NCI-H2196 (cell line): ENCODE results near the gene ZP2.
"Not testable (repeated sequence)": the region's sequence is repeated elsewhere in the genome, so short reads cannot be mapped to it uniquely, and the experiment has no call there.

Source experiments
- DNase-seq: peaks from one replicate; lab custom pipeline; 2025; ENCODE audit not compliant: unreplicated experiment; lab: John Stamatoyannopoulos, UW

The ZP2 gene

DNA sequence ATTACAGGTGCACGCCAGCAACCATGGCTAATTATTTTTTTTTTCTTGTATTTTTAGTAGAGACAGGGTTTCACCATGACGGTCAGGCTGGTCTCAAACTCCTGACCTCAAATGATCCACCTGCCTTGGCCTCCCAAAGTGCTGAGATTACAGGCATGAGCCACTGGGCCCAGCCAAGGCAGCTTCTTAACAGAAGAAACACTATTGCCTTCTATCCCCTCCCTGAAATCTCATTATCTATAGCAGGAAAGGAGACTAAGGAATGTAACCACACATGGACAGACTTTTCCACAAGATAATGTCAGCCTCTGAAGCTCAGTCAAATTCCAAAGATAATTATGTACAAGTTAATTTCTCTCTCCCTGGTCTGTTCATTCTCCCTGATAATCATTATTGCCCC lies 5.7 kb upstream of the ZP2 start:
- no peak for DNase-seq

DNA sequence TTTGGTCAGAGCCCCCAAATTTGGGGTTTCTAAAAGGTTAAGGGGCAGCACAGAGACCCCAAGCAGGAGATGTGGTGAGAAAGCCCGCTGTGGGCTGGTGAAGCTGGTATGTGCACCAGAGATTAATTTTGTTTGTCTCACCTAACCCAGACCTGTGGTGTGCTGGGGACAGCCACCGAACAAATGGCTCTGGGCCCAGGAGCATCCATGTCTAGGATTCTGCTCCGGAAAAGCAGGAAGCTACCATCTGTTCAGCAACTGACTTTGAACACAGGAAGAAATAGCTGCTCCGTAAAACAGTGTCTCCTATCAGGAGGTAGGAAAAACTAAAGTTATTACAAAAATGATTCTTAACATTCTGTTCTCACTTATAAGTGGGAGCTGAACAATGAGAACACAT lies 2.7 kb upstream of the ZP2 start:
- DNase-seq: no peak

DNA sequence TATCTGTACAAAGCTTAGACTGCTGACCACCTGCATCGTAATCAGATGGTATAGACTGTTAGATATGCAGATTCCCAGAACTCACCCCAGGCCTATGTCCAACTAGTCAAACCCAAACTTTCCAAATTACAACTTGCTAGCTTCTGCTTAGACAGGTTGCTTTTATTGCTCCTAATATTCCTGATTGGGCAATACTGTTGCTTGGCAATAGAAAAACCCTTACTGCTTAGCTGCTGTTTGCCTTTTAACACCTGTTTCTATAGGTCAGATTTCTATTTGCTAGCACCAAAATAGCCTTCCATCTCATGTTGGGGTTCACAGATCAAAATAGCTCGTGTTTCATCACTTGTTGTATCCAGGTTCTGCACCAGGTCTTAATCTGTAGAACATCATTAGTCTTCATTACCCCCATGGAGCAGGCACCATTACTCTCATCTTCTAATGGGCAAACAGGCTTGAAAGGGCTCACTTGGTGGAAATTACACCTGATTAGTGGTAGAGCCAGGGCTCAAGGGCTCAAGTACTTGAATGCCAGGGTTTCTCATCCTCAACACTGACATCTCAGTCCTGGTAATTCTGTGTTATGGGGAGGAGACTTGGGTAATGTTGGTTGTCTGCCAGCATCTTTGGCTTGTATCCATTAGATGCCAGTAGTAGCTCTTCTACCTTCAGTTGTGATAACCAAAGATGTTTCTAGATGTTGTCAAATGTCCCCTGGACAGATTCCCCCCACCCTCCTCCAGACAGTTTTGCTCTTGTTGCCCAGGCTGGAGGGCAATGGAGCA lies 2.7 kb downstream of the ZP2 start:
- no peak for DNase-seq

DNA sequence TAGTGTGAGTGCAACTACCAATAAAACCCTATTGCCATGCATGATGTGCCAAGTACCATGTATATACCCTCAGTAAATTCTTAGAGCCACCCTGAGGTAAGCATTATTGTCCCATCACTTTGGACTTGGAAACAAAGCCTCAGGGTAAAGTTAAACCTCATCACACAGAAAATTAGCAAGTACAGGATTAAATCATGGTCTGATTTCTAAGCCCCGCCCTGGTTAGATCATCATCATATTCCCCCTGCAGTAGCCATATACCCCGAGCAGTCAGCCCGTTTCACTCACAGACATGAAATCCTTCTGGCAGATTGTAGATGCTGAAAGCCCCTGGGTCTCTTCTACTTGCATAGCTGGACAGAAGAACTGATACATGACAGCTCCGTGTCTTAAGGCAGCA lies 4.8 kb downstream of the ZP2 start:
- no peak for DNase-seq

DNA sequence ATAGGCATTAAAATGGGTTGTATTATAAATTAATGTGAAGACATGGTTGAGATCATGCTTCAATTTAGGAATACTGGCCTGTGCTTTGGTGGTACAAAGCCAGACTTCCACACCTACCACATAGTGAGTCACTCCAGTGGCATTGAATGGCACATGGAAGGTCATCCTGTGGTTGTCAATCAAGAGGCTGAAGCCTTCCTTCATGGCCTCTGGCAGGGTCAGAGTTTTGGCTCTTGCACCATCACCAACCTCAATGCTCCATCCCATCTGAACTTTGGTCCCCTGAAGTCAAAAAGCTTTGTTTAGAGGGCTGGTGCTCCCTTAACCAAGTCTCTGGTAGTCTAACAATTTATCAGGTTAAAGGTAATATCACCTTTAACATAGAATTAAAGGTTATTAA lies 6.1 kb downstream of the ZP2 start:
- DNase-seq: no peak

DNA sequence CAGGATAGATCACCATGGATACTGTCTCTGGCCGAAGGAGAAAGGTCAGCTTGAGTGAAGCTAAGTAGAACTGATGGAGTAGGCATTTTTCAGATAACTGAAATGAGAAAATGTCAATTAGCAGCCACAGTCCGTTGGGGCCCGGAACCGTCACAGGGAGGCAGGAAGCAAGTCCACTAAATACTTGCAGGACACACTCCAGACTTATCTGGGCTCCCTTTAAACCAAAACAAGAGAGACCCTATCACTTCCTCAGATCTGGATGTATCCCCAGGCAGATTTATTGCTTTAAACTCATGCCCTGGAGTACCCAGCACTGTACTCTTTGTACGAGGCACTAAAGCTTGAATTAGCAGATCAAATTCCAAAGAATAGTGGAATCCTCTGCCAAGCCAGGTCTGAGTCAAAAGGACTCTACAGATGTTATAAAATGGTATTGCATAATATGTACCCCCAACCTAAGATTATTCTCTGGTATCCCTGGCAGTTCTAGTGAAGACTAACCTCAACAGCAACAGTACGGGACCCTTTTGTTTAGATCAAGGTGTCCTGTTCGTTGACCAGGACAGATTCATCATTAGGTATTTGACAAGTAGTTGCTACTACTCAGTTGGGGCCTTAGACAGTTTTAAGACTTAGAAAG lies 8.1 kb downstream of the ZP2 start:
- DNase-seq: no peak

DNA sequence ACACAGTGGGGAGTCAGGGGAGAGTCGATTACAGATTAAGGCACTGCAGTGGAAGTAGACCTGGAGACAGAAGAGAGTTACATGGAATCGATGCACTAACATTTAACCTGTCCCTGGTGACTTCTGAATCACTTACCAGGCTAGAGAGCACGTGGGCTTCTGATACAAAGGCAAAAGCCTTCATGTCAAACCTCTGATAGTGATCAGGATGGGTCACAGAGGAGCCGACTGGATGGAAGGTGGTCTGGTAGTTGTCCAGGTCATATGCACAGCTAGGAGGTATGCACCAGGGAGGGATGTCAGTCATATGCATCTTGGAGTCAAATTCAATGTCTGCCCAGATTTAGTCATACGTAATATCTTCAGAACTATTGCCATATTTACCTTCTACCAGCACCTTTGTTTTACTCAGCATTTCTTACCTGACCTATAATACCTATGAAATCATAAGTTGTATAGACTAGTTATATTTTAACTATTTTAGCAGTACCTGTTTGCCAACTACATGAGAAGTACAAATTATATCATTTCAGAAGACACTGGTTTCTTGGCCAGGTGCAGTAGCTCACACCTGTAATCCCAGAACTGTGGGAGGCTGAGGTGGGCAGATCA lies 11.7 kb downstream of the ZP2 start:
- no peak for DNase-seq

DNA sequence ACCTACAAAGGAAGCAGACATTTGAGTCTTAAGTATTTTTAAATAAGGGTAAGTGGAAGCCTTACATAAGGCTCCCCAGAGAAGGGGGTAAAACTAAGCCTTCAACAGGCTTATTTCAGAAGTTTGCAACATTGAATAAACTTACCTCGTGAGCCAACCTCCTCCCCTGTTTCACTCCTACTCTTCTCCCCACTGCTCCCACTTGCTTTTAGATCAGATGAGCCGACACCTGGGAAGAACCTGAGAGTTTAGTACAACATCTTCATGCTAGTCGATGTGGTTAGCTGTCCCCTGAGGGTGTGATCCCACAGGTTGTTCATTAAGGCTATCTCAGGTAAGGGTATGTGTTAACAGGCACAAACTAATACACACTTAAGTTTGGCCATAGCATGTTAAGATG lies 13.8 kb downstream of the ZP2 start:
- no peak for DNase-seq

DNA sequence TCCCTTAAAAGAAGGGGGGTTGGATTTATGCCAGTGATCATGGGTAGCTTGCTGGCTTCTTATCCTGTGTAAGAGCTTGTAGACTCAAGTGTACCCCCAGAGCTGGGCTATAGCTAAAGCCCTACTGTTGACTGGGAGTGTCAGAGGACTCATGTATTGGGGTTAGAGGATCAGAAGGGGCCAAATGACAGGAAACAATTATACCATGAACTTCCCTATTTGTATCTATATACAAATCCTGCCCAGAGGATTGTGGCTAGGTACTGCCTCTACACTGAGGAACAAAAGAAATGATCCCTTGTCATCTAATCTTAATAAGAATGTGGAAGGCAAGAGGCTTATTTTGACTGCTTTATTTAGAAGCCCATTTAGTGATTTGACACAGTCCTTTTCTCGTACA lies 14.3 kb downstream of the ZP2 start:
- no peak for DNase-seq

DNA sequence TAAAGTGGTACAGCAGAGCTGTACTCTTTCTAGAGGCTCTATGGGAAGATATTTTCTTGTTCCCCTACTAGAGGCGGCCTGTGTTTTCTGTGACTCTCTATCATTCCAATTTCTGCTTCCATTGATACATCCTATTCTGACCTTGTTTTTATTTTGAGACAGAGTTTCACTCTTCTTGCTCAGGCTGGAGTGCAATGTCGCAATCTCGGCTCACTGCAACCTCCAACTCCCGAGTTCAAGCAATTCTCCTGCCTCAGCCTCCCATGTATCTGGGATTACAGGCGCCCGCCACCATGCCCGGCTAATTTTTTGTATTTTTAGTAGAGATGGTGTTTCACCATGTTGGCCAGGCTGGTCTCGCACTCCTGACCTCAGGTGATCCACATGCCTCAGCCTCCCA lies 16.0 kb downstream of the ZP2 start:
- DNase-seq: not testable (repeated sequence)

DNA sequence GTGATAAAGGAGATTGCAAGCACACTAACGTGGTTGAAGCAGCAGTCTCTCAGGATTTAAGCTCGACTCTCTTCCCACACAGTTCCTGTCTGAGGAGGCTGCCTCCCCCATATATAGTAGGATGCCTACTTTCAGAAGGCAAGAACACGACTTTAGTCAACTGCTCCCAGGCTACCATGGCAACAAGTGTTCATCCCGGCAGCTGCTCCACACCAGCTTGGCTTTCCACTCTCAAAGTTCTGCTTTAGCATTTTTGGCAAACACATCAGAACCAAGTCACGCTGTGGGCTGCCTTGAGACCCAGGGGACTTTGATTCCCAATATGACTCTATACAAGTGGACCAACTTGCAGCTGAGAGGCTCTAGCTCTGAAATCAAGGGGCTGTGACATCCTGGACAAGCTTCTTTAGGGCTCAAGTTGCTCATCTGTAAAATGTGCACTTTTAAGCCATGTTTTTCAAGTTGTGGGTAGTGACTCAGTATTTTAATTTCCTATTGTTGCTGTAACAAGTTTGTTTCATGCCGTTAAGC lies 16.5 kb downstream of the ZP2 start:
- no peak for DNase-seq

DNA sequence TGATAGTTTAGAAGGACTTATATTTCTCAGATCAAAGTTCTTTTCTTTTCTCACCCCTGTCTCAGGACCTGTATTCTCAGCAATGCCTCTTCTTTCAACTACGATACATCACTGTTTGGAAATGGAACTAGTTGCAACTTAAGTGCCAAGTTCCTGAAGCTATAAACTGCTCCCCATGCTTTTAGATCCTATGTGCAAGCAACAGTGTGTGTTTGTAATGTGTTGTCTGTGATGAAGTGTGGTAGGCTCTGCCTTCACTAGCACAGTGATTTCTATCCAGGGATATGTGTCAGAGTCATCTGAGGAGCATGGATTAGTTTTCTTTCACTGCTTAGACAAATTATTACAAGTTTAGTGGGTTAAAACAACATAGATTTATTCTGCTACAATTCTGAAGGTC lies 18.4 kb downstream of the ZP2 start:
- DNase-seq: no peak

DNA sequence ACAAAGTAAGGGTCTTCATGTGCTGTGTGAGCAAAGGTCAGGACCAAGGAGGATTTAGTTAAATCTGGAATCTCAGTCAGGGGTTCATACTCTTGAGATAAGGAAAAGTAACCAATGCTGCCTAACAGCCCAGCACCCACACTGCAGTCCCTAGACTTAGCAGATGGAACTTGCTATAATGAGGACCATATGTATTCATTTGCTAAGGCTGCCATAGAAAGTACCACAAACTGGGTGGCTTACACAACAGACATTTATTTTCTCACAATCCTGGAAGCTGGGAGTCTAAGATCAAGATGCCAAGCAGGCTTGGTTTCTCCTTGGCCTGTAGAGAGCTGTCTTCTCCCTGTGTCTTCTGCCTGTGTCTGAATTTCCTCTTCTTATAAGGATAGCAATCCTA lies 20.8 kb downstream of the ZP2 start:
- DNase-seq: no peak

DNA sequence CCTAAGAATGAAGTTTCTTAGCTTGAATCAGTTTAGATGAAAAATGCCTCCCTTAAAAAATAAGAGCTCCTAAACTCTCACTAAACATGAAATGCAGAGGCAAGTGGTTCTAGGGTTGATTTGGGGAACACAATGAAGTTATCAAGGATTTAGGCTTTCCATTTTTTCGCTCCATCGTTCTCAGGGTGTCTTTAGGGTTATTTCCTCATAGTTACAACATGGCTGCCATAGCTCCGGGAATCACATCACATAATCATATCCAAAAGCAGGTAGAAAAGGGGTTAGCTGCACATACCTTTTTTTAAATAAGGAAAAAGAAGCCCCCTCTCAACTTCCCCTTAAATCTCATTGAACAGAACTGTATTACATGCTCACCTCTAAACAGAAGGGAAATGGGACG lies 21.4 kb downstream of the ZP2 start:
- no peak for DNase-seq

DNA sequence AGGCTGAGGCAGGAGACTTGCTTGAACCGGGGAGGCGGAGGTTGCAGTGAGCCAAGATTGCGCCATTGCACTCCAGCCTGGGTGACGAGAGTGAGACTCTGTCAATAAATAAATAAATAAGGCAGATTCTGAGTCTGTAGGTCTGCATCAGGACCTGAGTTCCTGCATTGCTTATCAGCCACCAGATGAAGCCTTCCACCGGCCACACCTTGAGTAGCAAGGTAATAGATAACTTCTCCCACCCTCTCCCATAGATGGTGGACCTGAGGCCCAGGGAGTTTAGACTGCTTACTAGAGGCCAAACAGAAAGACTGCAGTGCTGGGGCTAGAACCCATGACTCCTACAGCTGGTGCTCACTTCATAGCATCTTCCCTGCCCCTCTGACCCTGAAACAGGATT lies 22.1 kb downstream of the ZP2 start:
- DNase-seq: no peak

DNA sequence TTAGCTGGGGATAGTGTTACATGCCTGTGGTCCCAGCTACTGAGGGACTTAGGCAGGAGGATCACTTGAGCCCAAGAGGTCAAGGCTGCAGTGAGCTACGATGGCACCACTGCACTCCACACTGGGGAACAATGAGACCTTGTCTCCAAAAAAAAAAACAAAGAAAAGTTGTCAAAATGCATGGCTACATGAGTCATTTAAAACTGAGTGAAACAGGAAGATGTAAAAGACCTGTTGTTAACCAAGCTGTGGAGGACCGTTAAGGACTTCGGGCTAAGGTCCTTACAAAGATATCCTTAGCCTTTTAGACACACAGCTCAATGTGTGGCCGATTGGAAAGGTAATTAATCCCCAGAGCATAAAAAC lies 25.1 kb downstream of the ZP2 start:
- DNase-seq: no peak

DNA sequence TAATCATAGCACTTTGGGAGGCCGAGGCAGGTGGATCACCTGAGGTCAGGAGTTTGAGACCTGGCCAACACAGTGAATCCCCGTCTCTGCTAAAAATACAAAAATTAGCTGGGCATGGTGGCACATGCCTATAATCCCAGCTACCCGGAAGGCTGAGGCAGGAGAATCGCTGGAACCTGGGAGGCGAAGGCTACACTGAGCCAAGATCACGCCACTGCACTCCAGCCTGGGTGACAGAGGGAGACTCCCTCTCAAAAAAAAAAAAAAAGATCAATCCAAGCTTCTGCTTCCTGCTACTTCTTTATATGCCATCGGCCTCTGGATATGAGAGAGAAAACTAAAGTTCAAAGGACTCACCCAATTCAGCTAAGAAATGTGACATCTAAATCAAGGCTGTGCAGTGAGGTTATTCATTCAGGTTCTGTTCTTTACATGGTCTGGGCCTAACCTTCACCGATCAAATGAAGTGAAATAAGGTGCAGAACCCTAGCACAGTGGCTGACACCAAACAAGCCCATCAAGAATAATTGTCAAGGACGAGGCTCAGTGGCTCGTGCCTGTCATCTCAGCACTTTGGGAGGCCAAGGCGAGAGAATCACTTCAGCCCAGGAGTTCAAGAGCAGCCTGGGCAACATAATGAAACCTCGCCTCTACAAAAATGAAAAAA lies 25.6 kb downstream of the ZP2 start:
- no peak for DNase-seq

DNA sequence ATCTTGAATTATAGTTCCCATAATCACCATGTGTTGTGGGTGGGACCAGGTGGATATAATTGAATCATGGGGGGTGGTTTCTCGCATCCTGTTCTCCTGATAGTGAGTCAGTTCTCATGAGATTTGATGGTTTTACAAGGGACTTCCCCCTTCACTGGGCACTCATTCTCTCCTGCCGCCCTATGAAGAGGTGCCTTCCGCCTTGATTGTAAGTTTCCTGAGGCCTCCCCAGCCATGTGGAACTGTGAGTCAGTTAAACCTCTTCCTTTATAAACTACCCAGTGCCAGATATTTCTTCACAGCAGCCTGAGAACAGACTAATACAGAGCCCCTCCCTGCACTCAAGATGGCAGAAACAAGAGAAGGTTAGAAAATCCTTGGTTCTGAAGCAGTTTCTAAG lies 26.5 kb downstream of the ZP2 start:
- no peak for DNase-seq

DNA sequence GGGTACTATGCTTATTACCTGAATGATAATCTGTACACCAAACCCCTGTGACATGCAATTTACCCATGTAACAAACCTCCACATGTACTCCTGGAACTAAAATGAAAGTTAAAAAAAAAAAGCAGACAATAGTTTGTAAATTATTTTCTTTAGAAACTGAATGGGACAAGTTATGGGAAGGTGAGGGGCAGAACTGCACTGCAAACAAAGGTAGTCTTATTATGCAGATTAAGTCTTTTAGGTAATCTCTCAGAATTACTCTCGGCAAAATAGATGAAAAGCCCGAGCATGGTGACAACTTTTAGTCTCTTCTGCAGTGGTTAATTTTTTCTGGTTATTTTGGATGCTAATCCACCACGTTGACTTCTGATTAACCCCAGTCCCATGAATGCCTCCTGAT lies 27.4 kb downstream of the ZP2 start:
- DNase-seq: no peak

DNA sequence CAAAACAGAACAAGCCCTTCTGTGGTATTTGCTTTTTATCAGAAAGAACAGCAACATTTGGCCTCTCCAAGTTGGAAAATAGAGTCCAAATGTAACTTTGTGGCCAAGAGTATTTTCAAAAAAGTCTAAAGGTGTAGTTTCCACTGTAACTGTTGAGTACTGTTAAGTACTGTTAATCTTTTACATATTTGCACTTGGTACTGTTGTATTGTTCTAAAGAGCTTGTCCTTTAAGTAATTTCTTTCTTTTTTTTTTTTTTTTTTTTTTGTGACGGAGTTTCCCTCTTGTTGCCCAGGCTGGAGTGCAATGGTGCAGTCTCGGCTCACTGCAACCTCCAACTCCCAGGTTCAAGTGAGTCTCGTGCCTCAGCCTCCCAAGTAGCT lies 31.4 kb downstream of the ZP2 start:
- no peak for DNase-seq

DNA sequence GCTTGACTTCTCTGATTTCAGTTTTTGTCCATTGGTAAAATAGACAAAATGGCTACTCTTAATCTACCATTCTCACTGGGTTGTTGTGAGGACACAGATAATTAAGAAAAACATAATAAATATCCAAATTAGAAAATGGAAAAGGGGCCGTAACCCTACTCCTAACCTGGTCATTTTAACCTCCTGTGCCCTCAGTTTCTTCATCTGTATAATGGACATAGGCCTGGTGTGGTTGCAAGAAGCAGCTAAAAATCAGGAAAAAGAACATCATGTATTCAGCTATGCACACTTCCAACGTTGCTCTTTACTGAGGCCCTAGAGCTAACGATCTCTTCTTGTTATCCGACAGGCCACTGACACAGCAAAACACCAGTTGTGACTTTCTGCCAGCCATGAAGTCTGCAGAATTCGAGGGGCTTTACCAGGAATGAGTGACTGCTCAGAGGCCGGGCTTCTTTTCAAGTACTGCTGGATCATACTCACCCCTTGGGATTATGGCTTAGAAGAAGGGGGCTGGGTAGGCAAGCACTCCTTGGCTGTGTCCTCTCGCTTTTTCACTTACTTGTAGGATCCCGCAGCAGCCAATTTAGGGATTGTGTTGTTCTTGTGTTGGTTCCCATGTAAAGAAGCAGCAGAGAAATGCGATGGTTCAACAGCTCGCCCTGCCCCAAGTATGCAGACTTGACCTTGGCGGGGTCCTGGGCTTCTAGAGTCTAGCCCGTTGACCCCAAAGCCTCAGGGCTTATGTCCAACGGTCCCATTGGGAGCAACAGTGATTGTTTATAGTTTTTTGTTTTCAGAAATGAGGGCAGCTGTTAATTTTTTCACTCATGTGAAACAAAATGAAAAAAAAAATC lies 32.0 kb downstream of the ZP2 start:
- DNase-seq: no peak
